ENCODE data around the gene BZW2.
"Not testable (repeated sequence)": the region's sequence is repeated elsewhere in the genome, so short reads cannot be mapped to it uniquely, and the experiment has no call there.

GRCh38 chr7:16678645-16679566 is 32.9 kb downstream of the BZW2 start:
- not testable (repeated sequence) for TF ChIP-seq CTCF (IDR thresholded peaks at IDR 0.05; ENCODE audit: low read depth, low read length, poor library complexity, severe bottlenecking); EZH2phosphoT487 (IDR thresholded peaks at IDR 0.05; ENCODE audit: borderline replicate concordance, low read length)

Data from DOHH2 (cell line).